Right lobe of liver (tissue), 6 donors: ENCODE measurements around the gene EDC3. TPM values are rescaled to one million over a fixed set of nuclear protein-coding genes. Genes with fewer than 3 reads are reported as not detected.
"Not testable (repeated sequence)": the region's sequence is repeated elsewhere in the genome, so short reads cannot be mapped to it uniquely, and the experiment has no call there.

Source experiments
- ATAC-seq, 4 donors: fragments of 200-7000 bp; cut with Tn5 transposase; one replicate each; pipeline ENCODE4 v1.9.1; 2020; ENCODE audit warnings: mild to moderate bottlenecking in 4 of 4, moderate library complexity in 4 of 4
- DNase-seq, 3 donors: peaks; one replicate each; pipeline ENCODE4 v3.0.0-alpha.2; 2020
- H3K27ac ChIP-seq, 3 donors: fragments of 200-600 bp; one replicate each; pipeline ENCODE4 v1.8.0; 2022
- H3K27me3 ChIP-seq, 2 donors: fragments of 200-600 bp; one replicate each; pipeline ENCODE4 v1.8.0; 2022
- H3K36me3 ChIP-seq, 4 donors: fragments of 200-600 bp; sonication (generic) in 1 of 4; one replicate each; pipeline versions ENCODE4 v1.5.1 to v1.8.0; 2017 to 2022; ENCODE audit warnings: control low read depth in 1 of 4
- H3K4me1 ChIP-seq, 4 donors: fragments of 200-600 bp; sonication (generic) in 1 of 4; one replicate each; pipeline versions ENCODE4 v1.5.1 to v1.8.0; 2017 to 2022; ENCODE audit warnings: control low read depth in 1 of 4
- H3K4me3 ChIP-seq, 3 donors: fragments of 200-600 bp; one replicate each; pipeline ENCODE4 v1.8.0; 2022
- H3K9me3 ChIP-seq, 4 donors: fragments of 200-600 bp; sonication (generic) in 1 of 4; one replicate each; pipeline versions ENCODE4 v1.5.1 to v1.8.0; 2017 to 2022; ENCODE audit warnings: control low read depth in 1 of 4
- CTCF ChIP-seq, 4 donors: fragments of 200-600 bp in 3 of 4; fragments of 450-650 bp in 1 of 4; IDR thresholded peaks; one replicate each; pipeline versions ENCODE4 v1.5.1 to v1.8.0; 2016 to 2022; ENCODE audit warnings: antibody characterized with exemption in 4 of 4, mild to moderate bottlenecking in 2 of 4
- POLR2A ChIP-seq: fragments of 450-650 bp; IDR thresholded peaks from one replicate; pipeline ENCODE4 v1.6.1; 2017; ENCODE audit warnings: antibody characterized with exemption, mild to moderate bottlenecking
- WGBS: methylation state at CpG from one replicate; pipeline ENCODE4 v1.1.6; 2018; ENCODE audit warnings: low coverage, low lambda C conversion rate; ENCODE audit not compliant: insufficient coverage; ENCODE audit errors: missing lambda C conversion rate; 5-methylcytosine and 5-hydroxymethylcytosine counted together
- intact Hi-C, 2 donors: fragments of 100-400 bp; cut with DNase I; formaldehyde crosslinking; loops; one replicate each; pipeline versions ENCODE4 v1.11.2 to v1.14.1; 2022
- total RNA-seq, 6 experiments: library from RNA; depleted of rRNA in 2 of 6; stranded (reverse); fragments of >200 nt in 2 of 6; fragmentation: NEBNext Ultra II Directional in 3 of 6; extraction: Animal tissue kit (Norgen Biotek cat#: 25700) in 3 of 6; gene quantifications; one replicate each; pipeline versions ENCODE4 v1.1.0 to v1.2.4, GENCODE V29; 2016 to 2023
- donor health status: DM: no; HTN: yes; CAD: no.
- donor health status: DM: no; HTN: no; CAD: no.
- donor health status: DM: no; HTN: no; CAD: no.
- donor health status: DM: no; HTN: yes; CAD: no.
- donor health status: DM: no; HTN: yes; CAD: no.

The EDC3 gene
- total RNA-seq, 6 experiments from 2014 or later, result 10.9 to 16.2 (median 11.8) TPM

GRCh38 chr15:74662064-74662860, 33.6 kb downstream of the EDC3 start:
- H3K27ac ChIP-seq, result peak overlapping the region in 1 of 3 donors; percentile 2
- H3K4me1 ChIP-seq, result peaks cover 0 to 45% (median 20%) of the 10 kb centered on the region in 4 donors
- WGBS, result 79% methylated on average over 4 of the region's 4 CpGs

GRCh38 chr15:74661280-74661679, 34.5 kb downstream of the EDC3 start:
- peaks cover 0 to 54% (median 23%) of the 10 kb centered on the region in 4 donors for H3K4me1 ChIP-seq
- 98% methylated on average over 6 of the region's 8 CpGs for WGBS

More at GRCh38 chr15:74662064-74662860, 33.6 kb downstream of the EDC3 start:
- no peak for TF ChIP-seq POLR2A
- no peak for TF ChIP-seq CTCF (IDR thresholded peaks at IDR 0.05)
- no peak for DNase-seq
- no peak overlapping the region for H3K4me3 ChIP-seq
- ATAC-seq, result no peak
- no peaks in the 10 kb centered on the region for H3K9me3 ChIP-seq
- intact Hi-C loops, result no loop called here
- no peaks in the 10 kb centered on the region for H3K27me3 ChIP-seq
- no peaks in the 10 kb centered on the region for H3K36me3 ChIP-seq

GRCh38 chr15:74657846-74658245, 38.0 kb downstream of the EDC3 start:
- H3K4me1 ChIP-seq, result peaks cover 0 to 37% (median 18%) of the 10 kb centered on the region in 4 donors
- H3K4me3 ChIP-seq, result no peak overlapping the region
- 62% methylated on average over 3 of the region's 3 CpGs for WGBS
- H3K27me3 ChIP-seq, result no peaks in the 10 kb centered on the region
- H3K9me3 ChIP-seq, result no peaks in the 10 kb centered on the region
- H3K27ac ChIP-seq, result no peak overlapping the region
- H3K36me3 ChIP-seq, result peaks cover 0 to 4% (median 0%) of the 10 kb centered on the region in 4 donors
- DNase-seq, result no peak
- ATAC-seq, result peak in 1 of 4 donors; percentile 21
- intact Hi-C loops, result no loop called here
- TF ChIP-seq POLR2A, result no peak

More at GRCh38 chr15:74661280-74661679, 34.5 kb downstream of the EDC3 start:
- H3K36me3 ChIP-seq, ATAC-seq, intact Hi-C loops, H3K27ac ChIP-seq, DNase-seq, H3K4me3 ChIP-seq, H3K9me3 ChIP-seq, H3K27me3 ChIP-seq: not testable (repeated sequence)

GRCh38 chr15:74656935-74657535, 38.8 kb downstream of the EDC3 start:
- H3K9me3 ChIP-seq, result no peaks in the 10 kb centered on the region
- ATAC-seq, result peak; percentile 75 to 84 (median 80)
- TF ChIP-seq POLR2A (no peak), CTCF (IDR thresholded peaks at IDR 0.05) (no peak)
- peaks cover 0 to 34% (median 16%) of the 10 kb centered on the region in 4 donors for H3K4me1 ChIP-seq
- WGBS, result 53% methylated on average over 3 of the region's 6 CpGs
- H3K4me3 ChIP-seq, result no peak overlapping the region
- intact Hi-C loops, result no loop called here
- H3K27ac ChIP-seq, result peak overlapping the region in 2 of 3 donors; percentile 1 to 6
- H3K27me3 ChIP-seq, result no peaks in the 10 kb centered on the region
- peak in 2 of 3 donors; percentile 51 to 71 for DNase-seq
- peaks cover 0 to 4% (median 0%) of the 10 kb centered on the region in 4 donors for H3K36me3 ChIP-seq

- Histone ChIP-seq H3K4me1 (peaks cover 0 to 48% (median 24%) of the 10 kb centered on the region in 4 donors), H3K4me3 (no peak overlapping the region), H3K27me3 (no peaks in the 10 kb centered on the region), H3K9me3 (no peaks in the 10 kb centered on the region), H3K36me3 (peaks cover 0 to 4% (median 0%) of the 10 kb centered on the region in 4 donors), H3K27ac (no peak overlapping the region)
- DNase-seq, result no peak
- no peak for ATAC-seq
- TF ChIP-seq POLR2A, result no peak
- TF ChIP-seq CTCF (IDR thresholded peaks at IDR 0.05), result no peak
- intact Hi-C loops, result no loop called here
- 60% methylated on average over 3 of the region's 7 CpGs for WGBS
Observed at GRCh38 chr15:74655424-74655823, 40.4 kb downstream of the EDC3 start.
